WTC11 (cell line): ENCODE measurements around the gene SLC38A3.

Experiments
- AFF4 ChIP-seq: sonication (generic); formaldehyde crosslinking; IDR thresholded peaks from 2 replicates; pipeline ENCODE4 v1.8.1; 2023; ENCODE audit warnings: mild to moderate bottlenecking, missing genetic modification reagents, borderline replicate concordance
- CTCF ChIP-seq: fragments of 200-600 bp; IDR thresholded peaks from 2 replicates; pipeline ENCODE4 v1.8.0; 2022; ENCODE audit warnings: antibody characterized with exemption
- ERG ChIP-seq: fragments of 250-450 bp; sonication (Bioruptor Pico); IDR thresholded peaks from 2 replicates; pipeline ENCODE4 v1.8.0; 2021; ENCODE audit warnings: mild to moderate bottlenecking
- PRDM15 ChIP-seq: sonication (generic); formaldehyde crosslinking; IDR thresholded peaks from 2 replicates; pipeline ENCODE4 v1.8.0; 2022; ENCODE audit warnings: missing genetic modification reagents
- TEAD4 ChIP-seq: sonication (generic); formaldehyde crosslinking; IDR thresholded peaks from 2 replicates; pipeline ENCODE4 v1.8.0; 2022; ENCODE audit warnings: mild to moderate bottlenecking, missing genetic modification reagents

- TF ChIP-seq PRDM15 (CRISPR knock-in tag) = no peak
- TF ChIP-seq AFF4 (CRISPR knock-in tag) = no peak
- no peak for TF ChIP-seq TEAD4 (CRISPR knock-in tag)
- TF ChIP-seq CTCF = no peak
- TF ChIP-seq ERG = no peak
Observed at GRCh38 chr3:50254577-50255250, 49.6 kb downstream of the SLC38A3 start.
